ENCODE measurements around the gene ARFIP2.

Gene ARFIP2

DNA sequence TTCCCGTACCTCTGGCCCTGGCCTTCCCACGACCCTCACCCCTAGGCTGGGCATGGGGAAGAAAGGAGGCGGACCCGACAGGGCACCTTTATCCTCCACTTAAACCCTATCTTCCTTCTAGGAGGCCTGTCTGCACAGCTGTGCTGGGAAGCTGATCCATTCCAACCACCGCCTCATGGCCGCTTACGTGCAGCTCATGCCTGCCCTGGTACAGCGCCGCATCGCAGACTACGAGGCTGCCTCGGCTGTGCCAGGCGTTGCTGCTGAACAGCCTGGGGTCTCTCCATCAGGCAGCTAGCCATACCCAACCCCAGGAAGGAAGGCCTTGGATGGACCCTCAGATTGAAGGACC, 769 bp upstream of the ARFIP2 start:
- Histone ChIP-seq H3K9me3 (ENCODE audit: control insufficient read depth, low read length) (no peaks in the 10 kb centered on the region), H3K27me3 (replicated peaks; ENCODE audit: control insufficient read depth, insufficient read depth, low read length) (no peaks in the 10 kb centered on the region), H3K4me1 (ENCODE audit: control insufficient read depth, insufficient read depth, low read length) (peaks cover 28% of the 10 kb centered on the region), H3K4me3 (ENCODE audit: low read length) (peak overlapping the region; percentile 97), H3K9ac (ENCODE audit: low read length) (peak overlapping the region; percentile 98), H3K36me3 (ENCODE audit: control insufficient read depth, insufficient read depth, low read length, severe bottlenecking) (peaks cover 66% of the 10 kb centered on the region)
- DNase-seq (ENCODE audit: low read depth) = peak; percentile 56

DNA sequence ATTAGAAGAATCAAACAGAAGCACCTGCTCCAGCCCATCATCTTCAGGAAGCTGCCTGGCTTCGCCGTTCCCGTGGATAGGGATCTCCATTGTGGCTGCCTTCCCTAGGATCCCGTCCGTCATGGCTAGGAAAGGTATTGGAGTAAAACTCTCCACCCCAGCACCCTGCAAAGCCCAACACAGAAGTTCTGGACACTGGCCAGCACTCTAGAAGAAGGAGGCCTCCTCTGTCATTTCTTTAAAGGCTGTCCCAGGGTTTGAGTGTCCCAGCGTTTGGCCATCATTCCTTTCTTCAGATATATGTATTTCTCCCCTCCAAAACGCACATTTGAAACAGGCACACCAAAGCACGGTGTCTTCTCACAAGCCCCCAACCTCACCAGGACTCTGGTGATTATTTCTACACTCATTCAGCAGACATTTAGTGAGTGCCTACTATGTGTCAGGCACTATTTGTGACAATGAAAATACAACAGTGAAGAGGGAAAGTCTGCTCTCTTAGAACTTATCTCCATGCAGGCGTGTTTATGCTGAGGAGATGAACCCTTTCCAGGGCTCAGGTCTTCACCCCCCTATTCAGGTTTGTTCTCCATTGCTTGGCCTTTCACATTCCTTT, 724 bp downstream of the ARFIP2 start:
- DNase-seq (ENCODE audit: low read depth) = peak; percentile 43
- Histone ChIP-seq H3K36me3 (ENCODE audit: control insufficient read depth, insufficient read depth, low read length, severe bottlenecking) (peaks cover 61% of the 10 kb centered on the region), H3K9me3 (ENCODE audit: control insufficient read depth, low read length) (no peaks in the 10 kb centered on the region), H3K4me1 (ENCODE audit: control insufficient read depth, insufficient read depth, low read length) (peaks cover 29% of the 10 kb centered on the region), H3K27me3 (replicated peaks; ENCODE audit: control insufficient read depth, insufficient read depth, low read length) (no peaks in the 10 kb centered on the region), H3K9ac (ENCODE audit: low read length) (peak overlapping the region; percentile 98), H3K4me3 (ENCODE audit: low read length) (peak overlapping the region; percentile 97)

DNA sequence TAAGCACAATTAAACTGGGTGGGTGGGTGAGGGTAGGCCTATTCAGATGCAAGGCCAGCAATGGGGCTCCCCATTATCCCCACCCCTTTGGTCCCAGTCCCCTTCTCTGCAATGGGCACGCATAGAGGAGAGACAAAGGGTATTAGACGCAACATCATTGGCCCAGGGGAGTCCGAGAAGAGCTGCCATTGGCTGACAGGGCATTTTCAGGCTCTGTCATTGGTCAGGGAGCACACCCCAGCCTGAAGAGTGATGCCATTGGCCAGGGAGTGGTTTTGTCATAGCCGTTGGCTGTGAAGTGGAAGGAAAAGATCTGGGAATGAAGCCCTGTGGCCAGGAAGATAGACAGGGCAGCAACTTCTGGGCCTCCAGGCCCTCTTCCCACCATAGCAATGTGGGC, 4.6 kb downstream of the ARFIP2 start:
- no peaks in the 10 kb centered on the region for H3K9me3 ChIP-seq (ENCODE audit: control insufficient read depth, low read length)
- no peak overlapping the region for H3K9ac ChIP-seq (ENCODE audit: low read length)
- H3K27me3 ChIP-seq (replicated peaks; ENCODE audit: control insufficient read depth, insufficient read depth, low read length) = no peaks in the 10 kb centered on the region
- H3K4me3 ChIP-seq (ENCODE audit: low read length) = no peak overlapping the region
- DNase-seq (ENCODE audit: low read depth) = no peak
- H3K4me1 ChIP-seq (ENCODE audit: control insufficient read depth, insufficient read depth, low read length) = peaks cover 23% of the 10 kb centered on the region
- H3K36me3 ChIP-seq (ENCODE audit: control insufficient read depth, insufficient read depth, low read length, severe bottlenecking) = peaks cover 30% of the 10 kb centered on the region

DNA sequence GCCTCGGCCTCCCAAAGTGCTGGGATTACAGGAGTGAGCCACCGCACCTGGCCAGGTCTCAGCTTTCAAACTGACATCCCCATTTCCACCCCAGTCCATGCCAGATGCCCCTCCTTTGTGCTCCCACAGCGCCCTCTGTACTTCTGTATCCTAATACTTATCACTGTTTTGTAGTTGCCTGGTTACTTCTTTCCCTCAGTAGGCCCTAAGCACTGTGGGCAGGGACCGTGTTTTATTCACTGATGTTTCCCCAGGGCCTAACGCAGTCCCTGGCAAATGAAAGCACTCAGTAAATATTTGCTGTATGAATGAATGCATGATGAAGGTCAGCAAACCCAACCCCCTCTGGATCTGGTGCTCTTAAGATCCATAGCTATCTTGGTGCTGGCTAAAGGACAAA, 5.2 kb downstream of the ARFIP2 start:
- Histone ChIP-seq H3K4me3 (ENCODE audit: low read length) (no peak overlapping the region), H3K4me1 (ENCODE audit: control insufficient read depth, insufficient read depth, low read length) (peaks cover 23% of the 10 kb centered on the region), H3K36me3 (ENCODE audit: control insufficient read depth, insufficient read depth, low read length, severe bottlenecking) (peaks cover 30% of the 10 kb centered on the region), H3K27me3 (replicated peaks; ENCODE audit: control insufficient read depth, insufficient read depth, low read length) (no peaks in the 10 kb centered on the region), H3K9me3 (ENCODE audit: control insufficient read depth, low read length) (no peaks in the 10 kb centered on the region), H3K9ac (ENCODE audit: low read length) (no peak overlapping the region)
- DNase-seq (ENCODE audit: low read depth) = no peak

DNA sequence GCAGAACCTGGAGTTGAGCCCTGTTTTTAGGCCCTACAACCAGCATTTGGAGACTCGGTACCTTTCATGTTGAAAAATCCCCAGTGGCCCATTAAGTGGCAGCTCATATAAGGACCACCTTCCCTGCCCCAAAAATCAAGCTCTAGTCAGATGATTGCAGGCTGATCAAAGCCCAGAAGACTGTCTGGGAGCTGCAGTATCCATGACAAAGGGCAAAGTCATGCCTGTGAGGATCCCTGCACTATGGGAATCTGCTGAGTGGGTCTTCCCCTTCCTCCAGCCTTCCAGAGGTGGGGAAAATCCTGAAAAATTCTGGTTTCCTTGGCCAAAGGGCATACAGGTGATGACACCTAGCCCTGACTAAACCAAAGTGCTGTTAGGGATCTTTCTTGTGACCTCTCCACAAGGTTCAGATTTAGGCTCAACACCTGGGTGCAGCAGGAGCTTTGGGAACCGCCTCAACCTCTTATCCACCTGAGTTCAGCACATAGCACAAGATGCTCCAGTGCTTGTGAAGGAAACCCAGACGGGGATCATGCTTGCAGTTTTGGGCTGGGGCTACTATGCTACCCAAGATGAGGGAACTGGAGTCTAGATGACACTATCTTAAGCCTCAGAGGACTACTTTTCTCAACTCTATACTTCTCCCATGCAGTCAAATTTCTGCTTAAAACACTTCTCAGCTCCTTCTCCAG, 6.2 kb downstream of the ARFIP2 start:
- Histone ChIP-seq H3K9ac (ENCODE audit: low read length) (peak overlapping the region; percentile 89), H3K36me3 (ENCODE audit: control insufficient read depth, insufficient read depth, low read length, severe bottlenecking) (peaks cover 30% of the 10 kb centered on the region), H3K9me3 (ENCODE audit: control insufficient read depth, low read length) (no peaks in the 10 kb centered on the region), H3K4me1 (ENCODE audit: control insufficient read depth, insufficient read depth, low read length) (peaks cover 14% of the 10 kb centered on the region), H3K27me3 (replicated peaks; ENCODE audit: control insufficient read depth, insufficient read depth, low read length) (no peaks in the 10 kb centered on the region), H3K4me3 (ENCODE audit: low read length) (peak overlapping the region; percentile 85)
- DNase-seq (ENCODE audit: low read depth) = no peak

DNA sequence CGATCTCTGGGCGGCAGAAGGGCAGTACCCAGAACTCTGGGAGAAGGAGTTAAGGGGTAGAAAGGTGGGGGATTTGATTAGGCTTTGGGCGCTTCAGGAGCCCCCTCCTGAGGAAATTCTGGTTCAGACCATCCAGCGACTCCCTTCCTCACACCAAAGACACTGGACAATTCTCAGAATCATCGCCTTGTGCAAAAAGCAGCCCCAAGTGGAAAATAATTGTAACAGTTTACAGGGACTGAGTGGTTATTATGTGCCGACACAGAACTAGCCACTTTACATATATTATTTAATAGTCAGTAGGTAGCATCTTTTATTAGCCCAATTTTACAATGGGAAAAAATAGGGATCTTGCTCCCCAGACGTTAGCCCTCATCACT, 6.7 kb downstream of the ARFIP2 start:
- DNase-seq (ENCODE audit: low read depth) = no peak
- Histone ChIP-seq H3K36me3 (ENCODE audit: control insufficient read depth, insufficient read depth, low read length, severe bottlenecking) (peaks cover 30% of the 10 kb centered on the region), H3K9me3 (ENCODE audit: control insufficient read depth, low read length) (no peaks in the 10 kb centered on the region), H3K9ac (ENCODE audit: low read length) (peak overlapping the region; percentile 89), H3K4me1 (ENCODE audit: control insufficient read depth, insufficient read depth, low read length) (peaks cover 14% of the 10 kb centered on the region), H3K4me3 (ENCODE audit: low read length) (peak overlapping the region; percentile 85), H3K27me3 (replicated peaks; ENCODE audit: control insufficient read depth, insufficient read depth, low read length) (no peaks in the 10 kb centered on the region)

DNA sequence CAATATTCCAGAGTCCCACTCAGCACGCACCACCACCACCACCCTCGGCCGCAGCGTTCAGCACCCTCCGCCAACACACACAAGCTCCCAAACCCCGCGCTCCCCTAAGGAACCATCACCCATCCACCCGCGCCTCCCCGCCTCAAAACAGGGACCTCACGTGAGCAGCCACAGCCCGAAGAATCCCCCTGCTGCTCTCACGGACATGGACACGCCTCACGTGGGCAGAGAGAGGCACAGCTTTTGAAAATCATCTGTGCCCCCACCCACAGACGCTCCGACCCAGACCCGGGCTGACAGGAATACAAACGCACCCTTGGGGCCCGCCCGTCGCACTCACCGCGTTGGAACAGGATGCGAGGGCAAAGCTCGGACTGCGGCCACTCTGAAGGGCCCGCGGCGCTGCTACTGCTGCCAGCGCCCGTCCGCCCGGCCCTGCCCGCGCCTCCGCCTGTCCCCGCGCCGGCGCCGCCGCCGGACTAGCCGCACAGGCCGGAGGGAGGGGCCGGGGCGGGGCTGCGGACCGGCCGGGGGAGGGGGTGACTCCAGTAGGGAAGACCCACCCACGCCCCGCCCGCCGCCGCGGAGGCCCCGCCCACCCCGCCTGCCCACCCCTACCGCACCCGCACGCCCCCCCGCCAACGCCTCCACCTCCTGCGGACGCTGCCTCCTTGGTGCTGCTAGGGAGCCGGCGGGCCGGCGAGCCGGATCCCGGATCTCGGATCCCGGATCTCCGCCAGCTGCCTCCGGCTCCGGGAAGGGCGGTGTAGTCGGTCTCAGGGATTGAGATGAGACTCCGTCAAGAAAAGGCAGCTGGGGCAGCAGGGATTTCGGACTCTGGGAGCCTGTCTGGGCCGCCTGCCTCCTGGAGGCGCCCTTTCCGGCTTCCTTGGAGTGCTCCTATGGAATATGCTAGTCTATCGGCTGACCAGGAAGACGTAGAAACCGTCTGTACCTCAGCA, 7.4 kb downstream of the ARFIP2 start, which contains the start of gene TRIM3:
Gene TRIM3 (minus strand): TSS at position 491 of the 962 bp plus-strand sequence. CDS start 8,246 bp downstream, outside the sequence.
- peak within 1 kb of the TSS; percentile 89 for H3K4me3 ChIP-seq (ENCODE audit: low read length)
- peak; percentile 97 for DNase-seq (ENCODE audit: low read depth)
- peak within 1 kb of the TSS; percentile 93 for H3K9ac ChIP-seq (ENCODE audit: low read length)
- H3K36me3 ChIP-seq (ENCODE audit: control insufficient read depth, insufficient read depth, low read length, severe bottlenecking) = peaks cover 25% of the 10 kb centered on the region
- no peaks in the 10 kb centered on the region for H3K9me3 ChIP-seq (ENCODE audit: control insufficient read depth, low read length)
- H3K4me1 ChIP-seq (ENCODE audit: control insufficient read depth, insufficient read depth, low read length) = peaks cover 14% of the 10 kb centered on the region
- H3K27me3 ChIP-seq (replicated peaks; ENCODE audit: control insufficient read depth, insufficient read depth, low read length) = no peaks in the 10 kb centered on the region

DNA sequence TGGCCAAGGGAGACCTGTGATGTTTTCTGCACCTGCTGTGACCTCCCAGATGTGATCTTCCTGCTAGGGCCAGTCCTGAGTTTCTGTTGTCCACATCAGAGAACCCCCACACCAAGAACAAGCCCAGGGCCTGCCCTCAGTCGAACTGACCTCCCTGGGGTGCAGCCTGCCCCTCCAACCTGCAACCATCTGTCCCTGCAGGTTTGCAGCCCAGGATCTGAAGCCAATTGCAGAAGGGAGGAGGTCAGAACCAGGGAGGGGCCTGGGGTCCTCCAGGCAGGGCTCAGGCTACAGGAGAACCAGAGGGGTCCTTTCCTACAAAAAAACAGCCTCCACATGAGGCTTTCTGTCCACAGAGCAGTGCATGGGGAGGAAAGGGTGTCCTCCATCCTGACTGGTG, 8.2 kb downstream of the ARFIP2 start:
- H3K9ac ChIP-seq (ENCODE audit: low read length) = peak overlapping the region; percentile 93
- H3K4me1 ChIP-seq (ENCODE audit: control insufficient read depth, insufficient read depth, low read length) = peaks cover 14% of the 10 kb centered on the region
- H3K36me3 ChIP-seq (ENCODE audit: control insufficient read depth, insufficient read depth, low read length, severe bottlenecking) = peaks cover 17% of the 10 kb centered on the region
- DNase-seq (ENCODE audit: low read depth) = no peak
- H3K9me3 ChIP-seq (ENCODE audit: control insufficient read depth, low read length) = no peaks in the 10 kb centered on the region
- H3K4me3 ChIP-seq (ENCODE audit: low read length) = peak overlapping the region; percentile 89
- H3K27me3 ChIP-seq (replicated peaks; ENCODE audit: control insufficient read depth, insufficient read depth, low read length) = no peaks in the 10 kb centered on the region

DNA sequence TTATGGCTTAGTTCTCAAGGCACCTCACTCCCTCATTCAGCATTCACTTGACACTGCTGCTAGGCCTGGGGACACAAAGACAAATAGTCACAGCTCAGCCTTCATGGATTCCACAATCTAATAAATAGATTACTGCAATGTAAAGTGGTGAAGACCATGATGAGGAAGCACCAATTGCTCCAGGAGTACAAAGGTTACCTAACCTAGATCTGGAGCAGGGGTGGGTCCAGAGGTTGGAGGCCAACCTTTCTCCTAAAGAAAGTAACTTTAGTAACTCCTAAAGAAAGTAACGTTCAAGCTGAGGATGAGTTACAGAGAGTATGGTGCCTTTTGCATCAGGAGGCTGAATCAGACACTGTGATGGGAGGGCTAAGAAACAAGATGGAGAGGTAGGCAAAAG, 11.5 kb downstream of the ARFIP2 start:
- Histone ChIP-seq H3K4me3 (ENCODE audit: low read length) (no peak overlapping the region), H3K36me3 (ENCODE audit: control insufficient read depth, insufficient read depth, low read length, severe bottlenecking) (peaks cover 5% of the 10 kb centered on the region), H3K4me1 (ENCODE audit: control insufficient read depth, insufficient read depth, low read length) (peaks cover 5% of the 10 kb centered on the region), H3K9me3 (ENCODE audit: control insufficient read depth, low read length) (no peaks in the 10 kb centered on the region), H3K27me3 (replicated peaks; ENCODE audit: control insufficient read depth, insufficient read depth, low read length) (no peaks in the 10 kb centered on the region), H3K9ac (ENCODE audit: low read length) (no peak overlapping the region)
- no peak for DNase-seq (ENCODE audit: low read depth)

DNA sequence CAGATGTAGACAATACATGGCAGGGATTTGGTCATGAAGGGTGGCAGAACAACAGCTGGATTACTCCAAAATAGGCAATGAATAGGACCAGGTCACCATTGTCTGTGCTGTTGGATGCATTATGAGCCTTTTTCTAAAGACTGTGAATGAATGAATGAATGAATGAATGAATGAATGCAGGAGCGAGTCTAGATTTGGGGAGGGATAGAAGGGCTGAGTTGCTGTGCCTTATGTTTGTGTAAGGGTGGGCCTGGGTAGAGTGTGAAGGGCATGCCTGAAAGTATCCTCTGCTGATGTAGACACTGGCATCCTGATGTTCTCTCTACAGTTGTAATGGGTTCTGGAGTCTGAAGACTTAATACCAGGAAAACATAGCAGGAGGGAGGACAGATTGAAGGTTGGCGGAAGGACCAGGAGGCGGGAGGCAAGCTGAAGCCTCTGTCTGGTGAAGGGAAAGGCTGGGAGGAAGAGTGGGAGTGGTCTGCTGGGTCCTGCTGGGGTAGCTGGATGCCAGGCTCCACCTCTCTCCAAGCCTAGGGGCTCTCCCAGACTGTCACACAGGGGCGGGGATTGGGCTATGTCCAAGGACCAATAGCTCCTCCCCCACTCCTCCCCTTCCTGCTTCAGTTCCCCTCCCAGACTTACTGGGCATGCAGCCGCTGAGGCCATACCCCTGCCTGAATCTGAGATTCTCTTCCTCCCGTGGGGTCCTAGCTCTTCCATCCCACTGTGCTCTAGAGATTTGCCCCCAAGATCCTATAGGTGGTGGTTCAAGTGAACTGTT, 12.2 kb downstream of the ARFIP2 start:
- H3K36me3 ChIP-seq (ENCODE audit: control insufficient read depth, insufficient read depth, low read length, severe bottlenecking) = peaks cover 12% of the 10 kb centered on the region
- no peak overlapping the region for H3K9ac ChIP-seq (ENCODE audit: low read length)
- H3K4me3 ChIP-seq (ENCODE audit: low read length) = no peak overlapping the region
- H3K4me1 ChIP-seq (ENCODE audit: control insufficient read depth, insufficient read depth, low read length) = no peaks in the 10 kb centered on the region
- H3K9me3 ChIP-seq (ENCODE audit: control insufficient read depth, low read length) = no peaks in the 10 kb centered on the region
- H3K27me3 ChIP-seq (replicated peaks; ENCODE audit: control insufficient read depth, insufficient read depth, low read length) = no peaks in the 10 kb centered on the region
- DNase-seq (ENCODE audit: low read depth) = peak; percentile 59
